Suprapubic skin (tissue), 3 donors: Measurements from ENCODE around the gene PTK6.

Source experiments
- CTCF ChIP-seq, 2 donors: fragments of 200-600 bp in 1 of 2; fragments of 450-650 bp in 1 of 2; sonication (generic) in 1 of 2; IDR thresholded peaks; one replicate each; pipeline ENCODE4 v1.5.1; 2016 to 2019; ENCODE audit warnings: antibody characterized with exemption in 2 of 2, mild to moderate bottlenecking in 1 of 2, moderate library complexity in 1 of 2
- POLR2A ChIP-seq, 2 donors: fragments of 450-650 bp; IDR thresholded peaks; one replicate each; pipeline ENCODE4 v1.6.1; 2017; ENCODE audit warnings: antibody characterized with exemption in 2 of 2, mild to moderate bottlenecking in 2 of 2, moderate library complexity in 2 of 2

GRCh38 chr20:63491078-63491477, 46.1 kb downstream of the PTK6 start:
- no peak for TF ChIP-seq CTCF (IDR thresholded peaks at IDR 0.05)
- TF ChIP-seq POLR2A (IDR thresholded peaks at IDR 0.05): no peak
